ENCODE results near the gene PTTG1. TPM values are rescaled to one million over a fixed set of nuclear protein-coding genes. Genes with fewer than 3 reads are reported as not detected.
"Not testable (repeated sequence)": the region's sequence is repeated elsewhere in the genome, so short reads cannot be mapped to it uniquely, and the experiment has no call there.

Gene PTTG1
- polyA plus RNA-seq, 1 of the 3 experiments (the other 2 are of a cell fraction) = 279 TPM

DNA sequence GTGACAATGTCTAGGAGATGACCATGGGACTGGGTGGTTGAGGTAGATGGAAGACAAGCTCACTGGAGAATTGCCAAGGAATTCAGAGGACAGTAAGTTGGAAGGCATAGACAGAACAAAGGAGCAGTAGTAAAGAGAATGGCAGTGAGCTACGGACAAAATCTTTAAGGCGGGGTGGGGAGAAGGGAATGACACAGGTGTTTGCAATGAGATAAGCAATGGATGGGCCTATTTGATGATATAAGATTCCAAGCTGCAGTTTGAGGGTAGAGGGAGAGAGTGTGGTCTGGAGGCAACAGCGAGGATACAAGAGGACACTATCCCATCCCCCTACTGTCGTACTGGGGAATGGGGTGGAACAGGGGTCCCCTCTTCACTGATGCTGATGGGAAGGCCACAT is 14.4 kb downstream of the PTTG1 start:
- no peak overlapping the region for H3K27ac ChIP-seq (ENCODE audit: low read depth in 2 of 2, low read length in 1 of 2)
- no peaks in the 10 kb centered on the region for H3K9me3 ChIP-seq
- DNase-seq = no peak
- no peaks in the 10 kb centered on the region for H3K79me2 ChIP-seq (ENCODE audit: insufficient read depth)
- no peak overlapping the region for H2AFZ ChIP-seq (ENCODE audit: low read depth)
- no peak overlapping the region for H3K9ac ChIP-seq
- WGBS (ENCODE audit: low lambda C conversion rate) = 76% methylated on average over 4 of the region's 4 CpGs
- no peaks in the 10 kb centered on the region for H3K36me3 ChIP-seq (replicated peaks in 1 of 2; ENCODE audit: control insufficient read depth in 1 of 2, insufficient read depth in 2 of 2, low read length in 1 of 2)
- no peak overlapping the region for H3K4me3 ChIP-seq (ENCODE audit: low read depth in 2 of 2, low read length in 1 of 2)
- peaks cover 0 to 9% of the 10 kb centered on the region in 2 experiments; a peak in 2 of 4 replicates for H3K4me1 ChIP-seq (ENCODE audit: control insufficient read depth in 1 of 2, insufficient read depth in 2 of 2, low read depth in 1 of 2, low read length in 1 of 2)
- H3K4me2 ChIP-seq = no peak overlapping the region
- H3F3A ChIP-seq (replicated peaks; ENCODE audit: insufficient read depth) = no peaks in the 10 kb centered on the region
- POLR2A ChIA-PET = no interaction called here
- H3K27me3 ChIP-seq (ENCODE audit: insufficient read depth) = no peaks in the 10 kb centered on the region
- H3K9me2 ChIP-seq = no peaks in the 10 kb centered on the region
- TF ChIP-seq FOXM1 (IDR thresholded peaks at IDR 0.05; ENCODE audit: low read depth) (no peak), TEAD4 (IDR thresholded peaks at IDR 0.05; ENCODE audit: borderline replicate concordance, insufficient read depth) (no peak), NFIC (IDR thresholded peaks at IDR 0.05; ENCODE audit: borderline replicate concordance) (no peak), GABPA (IDR thresholded peaks at IDR 0.05; ENCODE audit: low read depth) (no peak), MEF2A (IDR thresholded peaks at IDR 0.05; ENCODE audit: borderline replicate concordance, low read depth) (no peak), TCF12 (IDR thresholded peaks at IDR 0.05) (no peak), CHD2 (IDR thresholded peaks at IDR 0.05; ENCODE audit: low read length, partially characterized antibody) (no peak), RAD21 (IDR thresholded peaks at IDR 0.05; ENCODE audit: low read length) (no peak), YY1 (IDR thresholded peaks at IDR 0.05; ENCODE audit: low read depth) (no peak), FOXJ3 (CRISPR knock-in tag; IDR thresholded peaks at IDR 0.05) (no peak), RFX5 (IDR thresholded peaks at IDR 0.05; ENCODE audit: low read length) (no peak), TAF1 (IDR thresholded peaks at IDR 0.05; ENCODE audit: borderline replicate concordance, low read depth, low read length) (no peak)
- TF ChIP-seq, protein P1, sequence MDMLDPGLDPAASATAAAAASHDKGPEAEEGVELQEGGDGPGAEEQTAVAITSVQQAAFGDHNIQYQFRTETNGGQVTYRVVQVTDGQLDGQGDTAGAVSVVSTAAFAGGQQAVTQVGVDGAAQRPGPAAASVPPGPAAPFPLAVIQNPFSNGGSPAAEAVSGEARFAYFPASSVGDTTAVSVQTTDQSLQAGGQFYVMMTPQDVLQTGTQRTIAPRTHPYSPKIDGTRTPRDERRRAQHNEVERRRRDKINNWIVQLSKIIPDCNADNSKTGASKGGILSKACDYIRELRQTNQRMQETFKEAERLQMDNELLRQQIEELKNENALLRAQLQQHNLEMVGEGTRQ (IDR thresholded peaks at IDR 0.05; ENCODE audit: borderline replicate concordance, low read depth, low read length) = no peak
- TF ChIP-seq, protein P2, sequence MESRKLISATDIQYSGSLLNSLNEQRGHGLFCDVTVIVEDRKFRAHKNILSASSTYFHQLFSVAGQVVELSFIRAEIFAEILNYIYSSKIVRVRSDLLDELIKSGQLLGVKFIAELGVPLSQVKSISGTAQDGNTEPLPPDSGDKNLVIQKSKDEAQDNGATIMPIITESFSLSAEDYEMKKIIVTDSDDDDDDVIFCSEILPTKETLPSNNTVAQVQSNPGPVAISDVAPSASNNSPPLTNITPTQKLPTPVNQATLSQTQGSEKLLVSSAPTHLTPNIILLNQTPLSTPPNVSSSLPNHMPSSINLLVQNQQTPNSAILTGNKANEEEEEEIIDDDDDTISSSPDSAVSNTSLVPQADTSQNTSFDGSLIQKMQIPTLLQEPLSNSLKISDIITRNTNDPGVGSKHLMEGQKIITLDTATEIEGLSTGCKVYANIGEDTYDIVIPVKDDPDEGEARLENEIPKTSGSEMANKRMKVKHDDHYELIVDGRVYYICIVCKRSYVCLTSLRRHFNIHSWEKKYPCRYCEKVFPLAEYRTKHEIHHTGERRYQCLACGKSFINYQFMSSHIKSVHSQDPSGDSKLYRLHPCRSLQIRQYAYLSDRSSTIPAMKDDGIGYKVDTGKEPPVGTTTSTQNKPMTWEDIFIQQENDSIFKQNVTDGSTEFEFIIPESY (IDR thresholded peaks at IDR 0.05; ENCODE audit: borderline replicate concordance, low read depth) = no peak
- TF ChIP-seq, protein P3, sequence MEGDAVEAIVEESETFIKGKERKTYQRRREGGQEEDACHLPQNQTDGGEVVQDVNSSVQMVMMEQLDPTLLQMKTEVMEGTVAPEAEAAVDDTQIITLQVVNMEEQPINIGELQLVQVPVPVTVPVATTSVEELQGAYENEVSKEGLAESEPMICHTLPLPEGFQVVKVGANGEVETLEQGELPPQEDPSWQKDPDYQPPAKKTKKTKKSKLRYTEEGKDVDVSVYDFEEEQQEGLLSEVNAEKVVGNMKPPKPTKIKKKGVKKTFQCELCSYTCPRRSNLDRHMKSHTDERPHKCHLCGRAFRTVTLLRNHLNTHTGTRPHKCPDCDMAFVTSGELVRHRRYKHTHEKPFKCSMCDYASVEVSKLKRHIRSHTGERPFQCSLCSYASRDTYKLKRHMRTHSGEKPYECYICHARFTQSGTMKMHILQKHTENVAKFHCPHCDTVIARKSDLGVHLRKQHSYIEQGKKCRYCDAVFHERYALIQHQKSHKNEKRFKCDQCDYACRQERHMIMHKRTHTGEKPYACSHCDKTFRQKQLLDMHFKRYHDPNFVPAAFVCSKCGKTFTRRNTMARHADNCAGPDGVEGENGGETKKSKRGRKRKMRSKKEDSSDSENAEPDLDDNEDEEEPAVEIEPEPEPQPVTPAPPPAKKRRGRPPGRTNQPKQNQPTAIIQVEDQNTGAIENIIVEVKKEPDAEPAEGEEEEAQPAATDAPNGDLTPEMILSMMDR (IDR thresholded peaks at IDR 0.05) = no peak
- TF ChIP-seq, protein P4, sequence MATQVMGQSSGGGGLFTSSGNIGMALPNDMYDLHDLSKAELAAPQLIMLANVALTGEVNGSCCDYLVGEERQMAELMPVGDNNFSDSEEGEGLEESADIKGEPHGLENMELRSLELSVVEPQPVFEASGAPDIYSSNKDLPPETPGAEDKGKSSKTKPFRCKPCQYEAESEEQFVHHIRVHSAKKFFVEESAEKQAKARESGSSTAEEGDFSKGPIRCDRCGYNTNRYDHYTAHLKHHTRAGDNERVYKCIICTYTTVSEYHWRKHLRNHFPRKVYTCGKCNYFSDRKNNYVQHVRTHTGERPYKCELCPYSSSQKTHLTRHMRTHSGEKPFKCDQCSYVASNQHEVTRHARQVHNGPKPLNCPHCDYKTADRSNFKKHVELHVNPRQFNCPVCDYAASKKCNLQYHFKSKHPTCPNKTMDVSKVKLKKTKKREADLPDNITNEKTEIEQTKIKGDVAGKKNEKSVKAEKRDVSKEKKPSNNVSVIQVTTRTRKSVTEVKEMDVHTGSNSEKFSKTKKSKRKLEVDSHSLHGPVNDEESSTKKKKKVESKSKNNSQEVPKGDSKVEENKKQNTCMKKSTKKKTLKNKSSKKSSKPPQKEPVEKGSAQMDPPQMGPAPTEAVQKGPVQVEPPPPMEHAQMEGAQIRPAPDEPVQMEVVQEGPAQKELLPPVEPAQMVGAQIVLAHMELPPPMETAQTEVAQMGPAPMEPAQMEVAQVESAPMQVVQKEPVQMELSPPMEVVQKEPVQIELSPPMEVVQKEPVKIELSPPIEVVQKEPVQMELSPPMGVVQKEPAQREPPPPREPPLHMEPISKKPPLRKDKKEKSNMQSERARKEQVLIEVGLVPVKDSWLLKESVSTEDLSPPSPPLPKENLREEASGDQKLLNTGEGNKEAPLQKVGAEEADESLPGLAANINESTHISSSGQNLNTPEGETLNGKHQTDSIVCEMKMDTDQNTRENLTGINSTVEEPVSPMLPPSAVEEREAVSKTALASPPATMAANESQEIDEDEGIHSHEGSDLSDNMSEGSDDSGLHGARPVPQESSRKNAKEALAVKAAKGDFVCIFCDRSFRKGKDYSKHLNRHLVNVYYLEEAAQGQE (IDR thresholded peaks at IDR 0.05; ENCODE audit: low read depth, low read length) = no peak
- TF ChIP-seq, protein P5, sequence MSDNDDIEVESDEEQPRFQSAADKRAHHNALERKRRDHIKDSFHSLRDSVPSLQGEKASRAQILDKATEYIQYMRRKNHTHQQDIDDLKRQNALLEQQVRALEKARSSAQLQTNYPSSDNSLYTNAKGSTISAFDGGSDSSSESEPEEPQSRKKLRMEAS (IDR thresholded peaks at IDR 0.05; ENCODE audit: low read depth) = no peak
- no peaks in the 10 kb centered on the region for H4K20me1 ChIP-seq (ENCODE audit: insufficient read depth)
- CTCF ChIA-PET = no interaction called here

DNA sequence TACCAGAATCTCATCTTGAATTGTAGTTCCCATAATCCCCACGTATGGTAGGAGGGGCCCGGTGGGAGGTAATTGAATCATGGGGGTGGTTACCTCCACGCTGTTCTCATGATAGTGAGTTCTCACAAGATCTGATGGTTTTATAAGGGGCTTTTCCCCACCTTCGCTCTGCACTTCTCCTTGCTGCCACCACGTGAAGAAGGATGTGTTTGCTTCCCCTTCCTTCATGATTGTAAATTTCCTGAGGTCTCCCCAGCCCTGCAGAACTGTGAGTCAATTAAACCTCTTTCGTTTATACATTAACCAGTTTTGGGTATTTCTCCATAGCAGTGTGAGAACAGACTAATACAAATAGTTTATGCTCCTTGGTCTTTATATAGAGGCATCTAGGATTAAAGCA is 15.0 kb downstream of the PTTG1 start:
- H3K4me3 ChIP-seq (ENCODE audit: low read depth in 2 of 2, low read length in 1 of 2); POLR2A ChIA-PET; H3K36me3 ChIP-seq (replicated peaks in 1 of 2; ENCODE audit: control insufficient read depth in 1 of 2, insufficient read depth in 2 of 2, low read length in 1 of 2); H4K20me1 ChIP-seq (ENCODE audit: insufficient read depth); H3K4me2 ChIP-seq; H3K27me3 ChIP-seq (ENCODE audit: insufficient read depth); H3K9ac ChIP-seq; H3K9me3 ChIP-seq; H3F3A ChIP-seq (replicated peaks; ENCODE audit: insufficient read depth); H3K4me1 ChIP-seq (ENCODE audit: control insufficient read depth in 1 of 2, insufficient read depth in 2 of 2, low read depth in 1 of 2, low read length in 1 of 2); H3K27ac ChIP-seq (ENCODE audit: low read depth in 2 of 2, low read length in 1 of 2); H2AFZ ChIP-seq (ENCODE audit: low read depth); H3K79me2 ChIP-seq (ENCODE audit: insufficient read depth); H3K9me2 ChIP-seq; DNase-seq: not testable (repeated sequence)
- CTCF ChIA-PET = interaction anchor here (3.2 to 6.4 kb wide), 2 partner anchors 12 to 17 kb away, joined by 23 to 177 read pairs; partner anchors contain the start of genes PTTG1 and SLU7
- 28% methylated on average over 6 of the region's 6 CpGs for WGBS (ENCODE audit: low lambda C conversion rate)

All from SK-N-SH (cell line).